Small intestine (tissue), 7 donors: ENCODE measurements around the gene TPD52L1. TPM values are rescaled to one million over a fixed set of nuclear protein-coding genes. Genes with fewer than 3 reads are reported as not detected.

Source experiments
- DNase-seq, 2 donors: peaks; one replicate each; pipeline versions ENCODE4 v3.0.0 to v3.0.0-alpha.2; 2013
- FAIRE-seq: peaks from 2 replicates; lab custom pipeline; 2012; peaks lifted over from hg19 to GRCh38; lab: Jason Lieb, UNC
- H3K27ac ChIP-seq, 3 donors: one replicate each; pipeline ENCODE4 v1.5.1; 2013; ENCODE audit warnings: low read length in 2 of 3, mild to moderate bottlenecking in 2 of 3, control low read depth in 1 of 3, inconsistent platforms in 1 of 3, low read depth in 1 of 3, moderate library complexity in 1 of 3
- H3K27me3 ChIP-seq, 3 donors: one replicate each; pipeline ENCODE4 v1.6.1; 2013; ENCODE audit warnings: low read length in 3 of 3, inconsistent platforms in 1 of 3; ENCODE audit not compliant: control insufficient read depth in 3 of 3, insufficient read depth in 3 of 3
- H3K36me3 ChIP-seq, 3 donors: one replicate each; pipeline ENCODE4 v1.6.1; 2013; ENCODE audit warnings: low read length in 3 of 3, inconsistent platforms in 1 of 3, low read depth in 1 of 3, mild to moderate bottlenecking in 1 of 3, moderate library complexity in 1 of 3; ENCODE audit not compliant: control insufficient read depth in 3 of 3, insufficient read depth in 2 of 3
- H3K4me1 ChIP-seq, 3 donors: one replicate each; pipeline ENCODE4 v1.6.1; 2013; ENCODE audit warnings: low read length in 2 of 3, inconsistent platforms in 1 of 3, low read depth in 1 of 3, mild to moderate bottlenecking in 1 of 3, moderate library complexity in 1 of 3; ENCODE audit not compliant: control insufficient read depth in 3 of 3, insufficient read depth in 2 of 3
- H3K4me3 ChIP-seq, 3 donors: one replicate each; pipeline ENCODE4 v1.5.1; 2013; ENCODE audit warnings: low read length in 3 of 3, control low read depth in 1 of 3, inconsistent platforms in 1 of 3, low read depth in 1 of 3, mild to moderate bottlenecking in 1 of 3, moderate library complexity in 1 of 3
- H3K9me3 ChIP-seq, 2 donors: one replicate each; pipeline ENCODE4 v1.6.1; 2013; ENCODE audit warnings: low read depth in 1 of 2, low read length in 1 of 2; ENCODE audit not compliant: control insufficient read depth in 2 of 2, insufficient read depth in 1 of 2
- WGBS, 3 donors: extraction: QIAGEN DNeasy Blood & Tissue Kit; methylation state at CpG; one replicate each; pipeline ENCODE4 v1.1.7; 2013; 5-methylcytosine and 5-hydroxymethylcytosine counted together
- polyA plus RNA-seq, 4 donors: library from polyadenylated mRNA; stranded (reverse) in 3 of 4; unstranded in 1 of 4; fragments of 200-250 nt in 3 of 4; fragments of 120-200 nt in 1 of 4; gene quantifications; one replicate each; pipeline versions ENCODE4 v1.2.1 to v1.2.3, GENCODE V29; 2013
- donor health status: healthy with polysubstance abuse.
- donor health status: control.
- donor health status: control.
- donor health status: Bipolar disorder and iron deficiency.
- donor health status: healthy.

Gene TPD52L1
- polyA plus RNA-seq, 4 donors, result 10.8 to 179 (median 30.7) TPM

- Histone ChIP-seq H3K4me3 (no peak overlapping the region), H3K4me1 (peaks cover 0 to 5% (median 0%) of the 10 kb centered on the region in 3 donors), H3K9me3 (peaks cover 0 to 6% of the 10 kb centered on the region in 2 donors), H3K36me3 (peaks cover 0 to 6% (median 0%) of the 10 kb centered on the region in 3 donors), H3K27me3 (no peaks in the 10 kb centered on the region), H3K27ac (no peak overlapping the region)
- FAIRE-seq, result no peak
- DNase-seq, result no peak
These were observed 93.0 kb downstream of the TPD52L1 start for GRCh38 chr6:125246566-125246965.

GRCh38 chr6:125248136-125248535 lies 94.6 kb downstream of the TPD52L1 start:
- FAIRE-seq, result no peak
- Histone ChIP-seq H3K4me1 (peaks cover 0 to 5% (median 0%) of the 10 kb centered on the region in 3 donors), H3K27me3 (no peaks in the 10 kb centered on the region), H3K27ac (no peak overlapping the region), H3K36me3 (peaks cover 0 to 6% (median 0%) of the 10 kb centered on the region in 3 donors), H3K4me3 (no peak overlapping the region), H3K9me3 (peaks cover 0 to 6% of the 10 kb centered on the region in 2 donors)
- 90 to 93% (median 92%) methylated on average over 7 of the region's 7 CpGs for WGBS, 3 donors
- no peak for DNase-seq

- no peak for DNase-seq
- H3K27ac ChIP-seq, result no peak overlapping the region
- H3K36me3 ChIP-seq, result peaks cover 0 to 2% (median 0%) of the 10 kb centered on the region in 3 donors
- no peak for FAIRE-seq
- H3K27me3 ChIP-seq, result no peaks in the 10 kb centered on the region
- no peaks in the 10 kb centered on the region for H3K9me3 ChIP-seq
- peaks cover 0 to 4% (median 0%) of the 10 kb centered on the region in 3 donors for H3K4me1 ChIP-seq
- 83 to 91% (median 86%) methylated on average over 1 of the region's 1 CpG for WGBS, 3 donors
- H3K4me3 ChIP-seq, result no peak overlapping the region
These were observed 96.9 kb downstream of the TPD52L1 start for GRCh38 chr6:125250511-125250910.

- Histone ChIP-seq H3K4me1 (no peaks in the 10 kb centered on the region), H3K27me3 (no peaks in the 10 kb centered on the region), H3K27ac (no peak overlapping the region), H3K9me3 (no peaks in the 10 kb centered on the region), H3K4me3 (no peak overlapping the region), H3K36me3 (peaks cover 0 to 2% (median 0%) of the 10 kb centered on the region in 3 donors)
- DNase-seq (no peak), FAIRE-seq (no peak)
- 56 to 84% (median 75%) methylated on average over 6 of the region's 6 CpGs for WGBS, 3 donors
These were observed 98.1 kb downstream of the TPD52L1 start for GRCh38 chr6:125251516-125252220.

- Histone ChIP-seq H3K27ac (no peak overlapping the region), H3K9me3 (no peaks in the 10 kb centered on the region), H3K4me3 (no peak overlapping the region), H3K4me1 (no peaks in the 10 kb centered on the region), H3K27me3 (no peaks in the 10 kb centered on the region), H3K36me3 (peaks cover 0 to 2% (median 0%) of the 10 kb centered on the region in 3 donors)
- no peak for FAIRE-seq
- 95 to 96% (median 96%) methylated on average over 1 of the region's 1 CpG for WGBS, 3 donors
- DNase-seq, result no peak
These were observed 99.3 kb downstream of the TPD52L1 start for GRCh38 chr6:125252891-125253290.

- H3K4me3 ChIP-seq, result no peak overlapping the region
- no peak for FAIRE-seq
- 93 to 98% (median 97%) methylated on average over 2 of the region's 2 CpGs for WGBS, 3 donors
These were observed 100.3 kb downstream of the TPD52L1 start for GRCh38 chr6:125253881-125254280.

GRCh38 chr6:125254321-125254720 lies 100.7 kb downstream of the TPD52L1 start:
- no peaks in the 10 kb centered on the region for H3K36me3 ChIP-seq
- 94 to 95% (median 94%) methylated on average over 3 of the region's 3 CpGs for WGBS, 3 donors
- H3K4me3 ChIP-seq, result no peak overlapping the region
- no peak overlapping the region for H3K27ac ChIP-seq
- H3K4me1 ChIP-seq, result no peaks in the 10 kb centered on the region
- DNase-seq (no peak), FAIRE-seq (no peak)
- no peaks in the 10 kb centered on the region for H3K9me3 ChIP-seq
- H3K27me3 ChIP-seq, result no peaks in the 10 kb centered on the region

More at GRCh38 chr6:125253881-125254280, 100.3 kb downstream of the TPD52L1 start:
- no peak for DNase-seq
- Histone ChIP-seq H3K36me3 (no peaks in the 10 kb centered on the region), H3K27me3 (no peaks in the 10 kb centered on the region), H3K9me3 (no peaks in the 10 kb centered on the region), H3K27ac (no peak overlapping the region), H3K4me1 (no peaks in the 10 kb centered on the region)

GRCh38 chr6:125255201-125255600 lies 101.6 kb downstream of the TPD52L1 start:
- FAIRE-seq (no peak), DNase-seq (no peak)
- H3K27ac ChIP-seq, result no peak overlapping the region

More at GRCh38 chr6:125255201-125255600, 101.6 kb downstream of the TPD52L1 start:
- Histone ChIP-seq H3K36me3 (no peaks in the 10 kb centered on the region), H3K9me3 (no peaks in the 10 kb centered on the region), H3K4me3 (no peak overlapping the region), H3K27me3 (no peaks in the 10 kb centered on the region), H3K4me1 (no peaks in the 10 kb centered on the region)
- WGBS, 3 donors, result 72 to 81% (median 76%) methylated on average over 3 of the region's 3 CpGs
